Ishikawa (cell line): Measurements from ENCODE around the gene VSNL1.

ENCODE experiments used
- EP300 ChIP-seq: IDR thresholded peaks from 2 replicates; pipeline ENCODE4 v1.6.1; 2012; ENCODE audit warnings: borderline replicate concordance
- RAD21 ChIP-seq: IDR thresholded peaks from 2 replicates; pipeline ENCODE4 v1.6.1; 2012; ENCODE audit warnings: low read depth
- YY1 ChIP-seq: IDR thresholded peaks from 2 replicates; pipeline ENCODE4 v1.6.1; 2012; ENCODE audit warnings: low read depth

DNA sequence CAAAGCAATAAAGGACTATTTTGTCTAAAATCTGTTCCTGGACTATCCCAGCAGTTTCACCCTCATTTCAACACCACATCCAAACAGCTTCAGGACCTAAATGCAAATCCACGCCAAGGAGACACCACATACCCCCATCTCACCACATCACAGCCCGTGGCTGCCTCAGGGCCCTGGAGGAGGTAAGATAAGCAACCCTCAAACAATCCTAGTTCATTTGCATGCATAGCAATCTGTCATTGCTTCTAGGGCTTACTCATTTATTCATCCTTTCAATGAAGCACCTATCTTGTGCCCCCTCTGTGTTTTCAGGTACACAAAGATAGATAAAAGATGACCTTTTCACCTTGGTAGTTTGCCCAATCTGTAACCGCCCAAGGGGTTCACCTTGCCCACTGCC is 86.5 kb downstream of the VSNL1 start:
- TF ChIP-seq EP300 (no peak), RAD21 (no peak), YY1 (no peak)
